Activated naive CD8-positive, alpha-beta T cell (primary cell): ENCODE data around the gene ADCY6.

ENCODE experiments used
- H3K27ac Mint-ChIP-seq: one replicate; pipeline ENCODE4 v1.8.0; 2021; ENCODE audit warnings: mixed read lengths
- H3K27me3 Mint-ChIP-seq: one replicate; pipeline ENCODE4 v1.8.0; 2021; ENCODE audit warnings: mixed read lengths
- H3K36me3 Mint-ChIP-seq: one replicate; pipeline ENCODE4 v1.8.0; 2021; ENCODE audit warnings: mixed read lengths
- H3K4me1 Mint-ChIP-seq: one replicate; pipeline ENCODE4 v1.8.0; 2021; ENCODE audit warnings: low read depth, mixed read lengths
- H3K4me3 Mint-ChIP-seq: one replicate; pipeline ENCODE4 v1.8.0; 2021; ENCODE audit warnings: mild to moderate bottlenecking, mixed read lengths
- H3K9me3 Mint-ChIP-seq: one replicate; pipeline ENCODE4 v1.8.0; 2021; ENCODE audit warnings: low read depth, mixed read lengths

Gene ADCY6

GRCh38 chr12:48803675-48804074 lies 14.8 kb upstream of the ADCY6 start:
- Mint-ChIP-seq H3K9me3 (no peaks in the 10 kb centered on the region), H3K27ac (no peak overlapping the region), H3K4me3 (no peak overlapping the region), H3K4me1 (peaks cover 2% of the 10 kb centered on the region), H3K36me3 (no peaks in the 10 kb centered on the region), H3K27me3 (peaks cover 2% of the 10 kb centered on the region)

GRCh38 chr12:48800971-48801370 lies 12.1 kb upstream of the ADCY6 start:
- Mint-ChIP-seq H3K4me1 (peaks cover 2% of the 10 kb centered on the region), H3K4me3 (no peak overlapping the region), H3K9me3 (no peaks in the 10 kb centered on the region), H3K27ac (no peak overlapping the region), H3K36me3 (no peaks in the 10 kb centered on the region), H3K27me3 (peaks cover 2% of the 10 kb centered on the region)

GRCh38 chr12:48800457-48800856 lies 11.6 kb upstream of the ADCY6 start:
- peaks cover 2% of the 10 kb centered on the region for H3K4me1 Mint-ChIP-seq
- no peaks in the 10 kb centered on the region for H3K36me3 Mint-ChIP-seq
- H3K27me3 Mint-ChIP-seq: peaks cover 2% of the 10 kb centered on the region
- no peak overlapping the region for H3K4me3 Mint-ChIP-seq
- H3K27ac Mint-ChIP-seq: no peak overlapping the region
- H3K9me3 Mint-ChIP-seq: no peaks in the 10 kb centered on the region

DNA sequence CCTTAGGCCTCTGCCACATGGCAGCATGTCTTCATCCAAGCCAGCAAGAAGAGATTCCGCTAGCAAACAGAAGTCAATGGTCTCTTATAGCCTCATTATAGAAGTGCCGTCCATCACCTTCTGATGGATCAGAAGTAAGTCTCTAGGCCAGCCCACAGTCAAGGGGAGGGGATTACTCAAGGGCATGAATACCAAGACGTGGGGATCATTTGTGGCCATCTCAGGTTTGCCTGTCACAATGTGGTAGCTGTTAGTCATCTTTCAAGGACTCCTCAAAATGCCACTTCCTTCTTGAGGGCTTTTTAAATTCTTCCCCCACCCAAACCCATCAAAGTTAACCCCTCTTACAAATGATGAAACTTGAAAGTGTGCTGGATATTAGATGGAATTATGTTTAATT lies 8.1 kb upstream of the ADCY6 start:
- no peaks in the 10 kb centered on the region for H3K4me1 Mint-ChIP-seq
- no peaks in the 10 kb centered on the region for H3K9me3 Mint-ChIP-seq
- H3K27ac Mint-ChIP-seq: no peak overlapping the region
- H3K27me3 Mint-ChIP-seq: peaks cover 4% of the 10 kb centered on the region
- no peaks in the 10 kb centered on the region for H3K36me3 Mint-ChIP-seq
- no peak overlapping the region for H3K4me3 Mint-ChIP-seq

DNA sequence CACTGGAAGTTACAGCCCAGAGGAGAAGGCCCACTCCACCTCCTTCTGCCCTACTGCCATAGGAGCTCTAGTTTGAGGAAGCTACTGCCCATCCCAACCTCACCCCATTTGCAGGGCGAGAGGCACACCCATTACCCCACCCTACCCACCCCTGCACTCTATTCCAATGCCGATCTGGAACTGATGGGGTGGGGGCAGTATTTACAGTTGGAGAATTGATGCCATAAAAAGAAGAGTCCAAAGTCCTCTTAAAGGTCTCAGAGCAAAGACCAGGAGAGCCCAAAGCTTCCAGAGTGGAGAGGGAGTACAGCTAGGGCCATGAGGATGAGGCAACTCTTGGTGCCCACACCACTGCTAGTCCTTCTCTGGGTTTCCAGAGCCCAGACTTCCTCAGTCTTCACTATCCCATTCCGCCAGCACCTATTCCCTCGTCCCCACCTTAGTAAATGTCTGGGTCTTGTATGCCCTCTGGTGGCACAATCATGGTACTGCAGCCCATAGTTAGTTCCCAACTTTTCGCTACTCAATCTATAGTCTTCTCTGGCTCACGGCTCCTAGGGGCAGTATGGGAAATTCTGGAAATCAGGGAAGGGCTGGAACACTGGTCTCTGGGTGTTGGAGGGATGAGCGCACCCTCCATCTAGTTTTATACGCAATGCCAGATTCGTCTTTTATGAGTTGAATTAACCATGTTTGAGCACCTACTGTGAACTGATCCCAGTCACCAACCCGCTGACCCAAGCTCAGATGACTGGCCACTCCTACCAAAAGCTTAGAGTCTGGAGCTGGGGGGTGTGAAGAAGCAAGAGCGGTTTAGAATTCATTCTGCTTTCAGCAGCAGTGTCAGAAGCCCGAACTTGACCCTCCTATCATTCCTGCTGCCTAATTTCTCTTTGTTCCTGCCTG lies 6.9 kb upstream of the ADCY6 start:
- H3K27me3 Mint-ChIP-seq: peaks cover 2% of the 10 kb centered on the region
- no peak overlapping the region for H3K27ac Mint-ChIP-seq
- no peak overlapping the region for H3K4me3 Mint-ChIP-seq
- H3K9me3 Mint-ChIP-seq: no peaks in the 10 kb centered on the region
- H3K4me1 Mint-ChIP-seq: no peaks in the 10 kb centered on the region
- H3K36me3 Mint-ChIP-seq: no peaks in the 10 kb centered on the region

DNA sequence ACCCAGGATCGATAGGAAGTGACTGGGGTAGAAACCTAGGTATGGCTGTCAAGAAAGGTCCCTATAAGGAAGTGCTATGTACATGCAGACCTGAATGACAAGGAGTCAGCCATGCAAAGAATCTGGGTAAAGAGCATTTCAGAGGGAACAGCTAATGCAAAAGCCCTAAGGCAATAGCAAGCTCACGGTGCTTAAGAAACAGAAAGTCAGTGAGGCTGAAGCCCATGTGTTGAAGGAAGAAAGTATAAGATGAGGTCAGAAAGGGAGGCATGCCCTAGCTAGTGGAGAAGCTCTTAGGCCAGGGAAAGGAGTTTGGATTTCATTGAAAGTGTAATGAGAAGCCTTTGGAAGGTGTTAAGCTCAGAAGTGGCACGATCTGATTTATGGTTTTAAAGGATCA lies 6.0 kb upstream of the ADCY6 start:
- H3K4me1 Mint-ChIP-seq: peaks cover under 1% of the 10 kb centered on the region
- peaks cover 9% of the 10 kb centered on the region for H3K27me3 Mint-ChIP-seq
- H3K9me3 Mint-ChIP-seq: no peaks in the 10 kb centered on the region
- H3K36me3 Mint-ChIP-seq: no peaks in the 10 kb centered on the region
- H3K27ac Mint-ChIP-seq: no peak overlapping the region
- no peak overlapping the region for H3K4me3 Mint-ChIP-seq

GRCh38 chr12:48793696-48794095 lies 4.8 kb upstream of the ADCY6 start:
- Mint-ChIP-seq H3K27ac (no peak overlapping the region), H3K4me3 (no peak overlapping the region), H3K9me3 (no peaks in the 10 kb centered on the region), H3K36me3 (no peaks in the 10 kb centered on the region), H3K4me1 (peaks cover 2% of the 10 kb centered on the region), H3K27me3 (peaks cover 11% of the 10 kb centered on the region)

DNA sequence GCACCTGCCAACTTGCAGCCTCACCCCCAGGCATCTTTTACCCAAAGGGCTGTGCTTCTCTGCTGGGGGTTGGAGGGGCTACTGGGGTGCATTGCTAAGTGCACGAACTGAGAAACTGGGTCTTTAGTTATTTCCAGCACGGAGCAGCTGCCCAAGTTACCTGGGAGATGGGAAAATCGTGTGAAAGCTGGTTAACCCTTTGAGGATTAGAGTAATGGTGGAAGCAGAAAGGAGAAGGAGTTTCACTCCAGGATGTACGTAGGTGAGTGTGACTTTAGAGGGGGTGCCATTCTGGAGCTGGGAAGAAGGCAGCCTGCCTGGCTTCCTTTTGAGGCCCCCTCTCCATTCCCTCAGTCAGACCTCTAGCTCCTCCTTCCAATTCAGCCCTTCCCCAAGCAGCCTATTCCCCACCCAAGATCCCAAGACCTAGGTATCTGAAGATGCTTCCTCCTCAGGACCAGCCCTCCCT lies 1.0 kb upstream of the ADCY6 start:
- H3K27me3 Mint-ChIP-seq: peaks cover 29% of the 10 kb centered on the region

GRCh38 chr12:48788524-48788853 lies 400 bp downstream of the ADCY6 start:
- Mint-ChIP-seq H3K4me1 (peaks cover 4% of the 10 kb centered on the region), H3K27me3 (peaks cover 29% of the 10 kb centered on the region), H3K36me3 (no peaks in the 10 kb centered on the region), H3K9me3 (no peaks in the 10 kb centered on the region), H3K27ac (no peak overlapping the region), H3K4me3 (peak overlapping the region; percentile 67)

More for the DNA sequence above, 1.0 kb upstream of the ADCY6 start:
- Mint-ChIP-seq H3K9me3 (no peaks in the 10 kb centered on the region), H3K4me1 (peaks cover 4% of the 10 kb centered on the region), H3K36me3 (no peaks in the 10 kb centered on the region), H3K4me3 (peak overlapping the region; percentile 42), H3K27ac (no peak overlapping the region)

- H3K36me3 Mint-ChIP-seq: no peaks in the 10 kb centered on the region
- H3K9me3 Mint-ChIP-seq: no peaks in the 10 kb centered on the region
- H3K27ac Mint-ChIP-seq: no peak overlapping the region
- peaks cover 29% of the 10 kb centered on the region for H3K27me3 Mint-ChIP-seq
- peak overlapping the region; percentile 67 for H3K4me3 Mint-ChIP-seq
- peaks cover 4% of the 10 kb centered on the region for H3K4me1 Mint-ChIP-seq
Measured at GRCh38 chr12:48787791-48788523, 932 bp downstream of the ADCY6 start.

DNA sequence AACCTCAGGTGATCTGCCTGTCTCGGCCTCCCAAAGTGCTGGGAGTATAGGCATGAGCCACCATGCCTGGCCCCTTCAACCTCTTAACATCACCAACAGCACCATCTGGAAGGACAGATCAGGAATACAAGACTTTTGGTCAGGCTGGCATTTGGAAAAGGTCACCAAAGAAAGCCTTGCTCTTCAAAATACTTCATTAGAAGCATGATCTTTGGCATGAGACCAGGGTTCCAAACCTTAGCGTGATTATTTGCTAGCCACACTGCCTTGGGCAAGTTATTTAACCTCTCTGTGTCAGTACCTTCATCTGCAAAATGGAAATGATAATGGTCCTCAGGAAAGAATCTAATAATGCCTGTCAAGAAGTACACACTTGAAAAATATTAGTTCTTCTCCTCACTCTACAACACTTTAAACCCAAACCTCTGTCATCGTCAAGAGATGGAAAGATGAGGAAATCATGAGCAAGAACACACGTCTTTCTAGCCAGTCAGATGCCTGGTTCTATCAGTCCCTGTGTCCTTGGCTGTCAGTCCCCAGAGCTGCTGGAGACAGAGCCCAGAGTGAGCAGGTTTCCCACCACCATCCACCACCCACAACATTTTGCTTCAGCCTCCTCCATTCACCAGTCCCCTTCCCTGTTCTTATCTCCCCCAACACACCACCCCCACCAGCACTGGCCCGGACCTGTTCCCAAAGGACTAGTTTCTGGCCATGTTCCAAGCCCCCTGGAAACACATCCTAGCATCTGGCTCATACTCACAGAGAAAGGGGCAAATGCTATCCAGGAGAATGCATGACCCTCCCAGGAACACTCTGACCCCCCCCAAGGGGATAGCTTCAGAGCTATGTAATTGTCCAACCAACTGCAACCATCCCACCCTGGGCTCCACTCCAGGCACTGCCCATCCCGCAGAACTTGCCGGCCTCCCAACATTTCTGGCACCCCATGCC lies 2.0 kb downstream of the ADCY6 start:
- Mint-ChIP-seq H3K9me3 (no peaks in the 10 kb centered on the region), H3K4me3 (no peak overlapping the region), H3K27me3 (peaks cover 29% of the 10 kb centered on the region), H3K27ac (no peak overlapping the region), H3K36me3 (no peaks in the 10 kb centered on the region), H3K4me1 (peaks cover 4% of the 10 kb centered on the region)

GRCh38 chr12:48783432-48783831 lies 5.5 kb downstream of the ADCY6 start:
- peaks cover 20% of the 10 kb centered on the region for H3K27me3 Mint-ChIP-seq
- no peak overlapping the region for H3K4me3 Mint-ChIP-seq
- no peaks in the 10 kb centered on the region for H3K9me3 Mint-ChIP-seq
- H3K36me3 Mint-ChIP-seq: no peaks in the 10 kb centered on the region
- no peaks in the 10 kb centered on the region for H3K4me1 Mint-ChIP-seq
- H3K27ac Mint-ChIP-seq: no peak overlapping the region

GRCh38 chr12:48782457-48783395 lies 6.2 kb downstream of the ADCY6 start:
- no peaks in the 10 kb centered on the region for H3K4me1 Mint-ChIP-seq
- no peaks in the 10 kb centered on the region for H3K36me3 Mint-ChIP-seq
- no peak overlapping the region for H3K4me3 Mint-ChIP-seq
- H3K27ac Mint-ChIP-seq: no peak overlapping the region
- peaks cover 16% of the 10 kb centered on the region for H3K27me3 Mint-ChIP-seq
- no peaks in the 10 kb centered on the region for H3K9me3 Mint-ChIP-seq
